HG03460 (cell line): Measurements from ENCODE around the gene THSD7A.
"Not testable (repeated sequence)": the region's sequence is repeated elsewhere in the genome, so short reads cannot be mapped to it uniquely, and the experiment has no call there.

Source experiments
- ATAC-seq: cut with Tn5 transposase; IDR thresholded peaks from one replicate; pipeline ENCODE4 v1.9.1; 2021; ENCODE audit not compliant: unreplicated experiment

THSD7A gene

DNA sequence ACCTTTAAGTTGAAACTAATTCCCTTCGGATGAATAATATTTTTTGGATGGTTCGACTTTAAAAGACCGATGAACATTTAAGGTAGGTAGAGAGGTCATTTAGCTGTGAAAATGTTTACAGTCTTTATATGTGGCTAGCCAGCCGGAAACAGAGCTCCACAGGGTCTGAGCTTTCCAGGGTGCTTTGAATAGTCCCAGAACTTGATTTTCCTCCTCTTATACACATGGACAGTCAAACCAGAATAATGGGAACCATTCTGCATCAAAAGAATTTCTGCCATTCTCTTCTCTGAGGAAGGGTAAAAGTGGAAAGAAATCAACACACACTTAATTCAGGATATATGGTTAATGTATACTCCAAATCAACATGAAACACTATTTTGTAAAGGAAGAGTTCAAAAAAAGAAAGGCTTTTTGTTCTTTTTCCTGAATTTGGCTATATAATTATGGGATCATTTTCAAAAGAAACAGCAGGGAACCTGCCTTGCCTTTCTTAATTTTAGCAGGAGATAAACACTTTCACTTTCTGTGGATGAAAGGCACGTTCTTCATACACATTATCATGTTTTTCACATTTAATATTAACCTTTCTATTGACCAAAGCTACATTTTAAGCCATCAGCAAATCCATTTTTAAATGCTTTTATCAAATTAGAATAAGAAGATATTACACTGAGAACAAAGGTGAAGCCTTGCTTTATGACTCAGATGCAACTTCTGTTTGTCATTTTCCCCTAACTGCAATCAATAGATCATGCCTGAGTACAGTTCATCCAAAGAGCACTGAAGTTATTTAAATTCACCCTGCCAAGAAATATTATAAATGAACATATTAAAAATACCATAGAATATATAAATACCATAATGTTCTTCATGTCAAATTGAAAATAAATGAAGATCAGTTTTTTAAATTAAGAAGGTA, 307.3 kb downstream of the THSD7A start:
- no peak for ATAC-seq

DNA sequence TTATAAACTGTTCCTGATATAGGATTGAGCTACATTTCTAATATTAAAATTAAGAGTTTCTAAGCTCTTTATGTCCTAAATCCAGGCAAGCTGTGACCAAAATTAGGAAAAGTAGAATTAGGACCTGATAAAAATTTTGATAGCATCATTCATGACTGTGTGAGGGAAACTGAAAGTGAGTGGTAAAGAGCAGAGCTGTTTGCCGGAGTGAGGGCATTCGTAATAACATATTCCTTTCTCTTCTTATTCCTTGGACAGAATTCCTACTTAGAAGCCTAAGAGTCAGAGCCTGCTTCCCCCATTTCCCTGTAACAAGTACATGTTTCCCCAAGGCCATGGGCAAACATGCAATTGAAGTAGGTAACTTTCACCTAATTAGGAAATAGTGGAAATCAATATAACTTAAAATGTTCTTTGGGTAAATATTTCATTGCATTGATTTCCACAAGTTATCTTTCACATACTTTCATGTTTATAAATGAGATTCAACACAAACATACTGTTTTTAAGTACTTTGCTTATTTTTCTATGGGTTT, 310.0 kb downstream of the THSD7A start:
- not testable (repeated sequence) for ATAC-seq

DNA sequence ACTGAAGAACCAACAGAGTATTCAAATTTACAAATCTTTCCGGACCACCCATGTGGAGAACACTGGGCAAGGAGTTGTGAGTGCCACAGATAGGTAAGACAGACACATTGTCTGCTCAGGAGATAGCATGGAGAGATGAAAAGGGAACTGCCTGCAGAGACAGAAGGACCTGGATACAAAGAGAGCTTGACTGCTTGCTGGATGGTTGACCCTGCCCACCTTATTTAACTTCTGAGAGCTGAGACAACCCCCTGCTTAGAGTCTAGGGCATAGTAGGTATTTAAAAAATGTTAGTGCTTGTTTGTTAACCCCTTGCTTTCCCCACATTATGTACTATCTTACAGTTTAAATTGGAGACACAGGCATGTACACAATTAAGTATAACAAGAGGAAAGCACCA, 314.1 kb downstream of the THSD7A start:
- no peak for ATAC-seq

DNA sequence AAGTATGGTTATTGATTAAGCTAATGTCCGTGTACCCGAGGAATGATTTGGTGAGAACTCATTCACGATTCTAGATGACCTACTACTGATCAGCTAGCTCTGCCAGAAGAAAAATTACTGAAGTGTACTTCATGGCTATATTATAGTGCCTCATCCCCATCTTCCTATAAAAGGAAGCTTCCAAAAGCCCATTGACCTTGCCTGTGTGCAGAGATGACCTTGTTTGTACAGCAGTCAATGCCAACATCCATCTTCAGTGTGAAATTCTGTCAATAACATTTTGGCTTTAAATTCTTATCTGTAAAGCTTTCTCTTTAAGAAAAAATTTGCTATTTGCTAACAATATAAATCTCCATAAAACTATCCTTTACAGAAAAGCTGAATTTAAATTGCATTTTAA, 315.7 kb downstream of the THSD7A start:
- ATAC-seq, result no peak

DNA sequence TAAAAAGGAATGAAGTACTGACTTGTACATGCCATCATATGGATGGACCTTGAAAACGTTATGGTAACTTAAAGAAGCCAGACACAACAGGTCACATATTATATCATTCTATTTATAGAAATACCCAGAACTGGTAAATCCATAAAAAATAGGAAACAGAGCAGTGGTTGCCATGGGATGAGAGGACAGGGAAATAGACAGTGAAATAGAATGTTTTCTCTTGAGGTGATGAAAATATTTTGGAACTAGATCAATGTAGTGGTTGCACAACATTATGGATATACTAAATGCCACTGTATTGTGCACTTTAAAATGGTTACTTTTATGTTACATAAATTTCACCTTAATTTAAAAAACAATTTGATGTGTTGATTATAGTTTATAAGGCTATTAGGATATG, 318.5 kb downstream of the THSD7A start:
- ATAC-seq, result no peak

DNA sequence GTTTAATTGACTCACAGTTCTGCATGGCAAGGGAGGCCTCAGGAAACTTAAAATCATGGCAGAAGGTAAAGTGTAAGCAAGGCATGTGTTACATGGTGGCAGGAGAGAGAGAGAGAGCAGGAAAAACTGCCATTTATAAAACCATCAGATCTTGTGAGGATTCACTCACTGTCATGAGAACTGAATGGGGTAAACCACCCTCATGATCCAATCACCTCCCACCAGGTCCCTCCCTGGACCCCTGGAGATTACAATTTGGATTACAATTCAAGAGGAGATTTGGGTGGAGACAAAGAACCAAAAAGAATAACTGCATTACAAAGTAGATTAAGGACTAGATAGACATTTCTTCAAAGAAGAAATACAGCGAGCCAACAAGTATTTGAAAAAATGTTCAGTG, 324.1 kb downstream of the THSD7A start:
- ATAC-seq, result no peak

DNA sequence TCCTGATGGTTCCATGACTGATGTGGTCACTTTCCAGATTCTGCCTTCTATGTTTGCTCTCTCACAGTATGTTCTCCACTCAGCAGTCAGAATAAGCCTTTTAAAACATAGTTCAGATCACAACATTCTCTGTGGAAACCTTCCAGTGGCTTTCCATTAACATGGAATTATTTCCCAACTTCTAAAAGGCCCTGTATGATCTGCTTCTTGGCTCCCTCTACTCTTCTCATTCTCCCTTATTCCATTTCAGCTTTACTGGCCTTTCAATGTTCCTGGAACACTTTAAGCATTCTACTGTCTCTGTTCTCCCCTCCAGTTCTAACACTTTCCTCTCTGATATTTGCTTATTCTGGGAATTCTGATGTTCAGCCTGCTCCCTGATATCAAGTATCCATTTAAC, 325.6 kb downstream of the THSD7A start:
- no peak for ATAC-seq

DNA sequence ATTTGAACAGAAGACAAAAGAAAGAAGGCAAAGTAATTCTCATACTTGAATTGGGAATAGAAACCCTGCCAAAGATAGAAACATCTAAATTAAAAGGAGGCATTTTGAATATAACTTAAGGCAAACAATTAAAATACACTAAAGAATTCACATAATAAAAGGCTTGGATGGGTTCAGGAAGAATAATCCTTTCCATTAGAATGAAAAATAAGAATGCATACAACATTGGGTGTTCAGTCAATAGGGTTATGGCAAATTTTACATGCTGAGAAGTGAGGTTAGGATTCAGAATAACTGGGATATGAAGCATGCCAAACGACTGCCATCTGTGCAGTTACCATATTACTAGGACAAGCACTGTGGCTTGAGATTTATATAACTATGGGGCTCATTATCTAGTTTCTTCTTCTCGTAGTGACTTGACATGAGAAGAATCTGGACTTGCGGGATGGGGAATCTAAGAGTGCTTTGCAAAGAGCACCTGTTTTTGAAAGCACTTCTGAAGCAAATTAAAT, 326.5 kb downstream of the THSD7A start:
- ATAC-seq, result no peak

DNA sequence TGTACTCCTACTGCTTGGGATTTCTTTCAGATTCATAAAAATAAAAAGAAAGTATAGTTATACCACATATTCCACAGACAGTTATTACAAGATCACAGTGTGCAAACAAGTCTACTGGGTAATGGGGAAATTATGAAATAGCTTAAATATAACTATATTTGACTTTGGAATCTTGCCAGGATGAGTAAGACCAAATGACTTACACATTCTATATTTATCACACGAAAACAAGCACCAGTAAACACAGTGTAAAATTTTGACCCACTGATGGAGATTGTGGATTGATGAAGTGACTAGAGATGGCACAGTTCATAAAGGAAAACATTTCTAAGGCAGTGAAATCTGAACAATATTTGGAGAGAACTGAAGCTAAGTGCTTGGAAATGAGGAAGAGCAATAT, 339.7 kb downstream of the THSD7A start:
- no peak for ATAC-seq

DNA sequence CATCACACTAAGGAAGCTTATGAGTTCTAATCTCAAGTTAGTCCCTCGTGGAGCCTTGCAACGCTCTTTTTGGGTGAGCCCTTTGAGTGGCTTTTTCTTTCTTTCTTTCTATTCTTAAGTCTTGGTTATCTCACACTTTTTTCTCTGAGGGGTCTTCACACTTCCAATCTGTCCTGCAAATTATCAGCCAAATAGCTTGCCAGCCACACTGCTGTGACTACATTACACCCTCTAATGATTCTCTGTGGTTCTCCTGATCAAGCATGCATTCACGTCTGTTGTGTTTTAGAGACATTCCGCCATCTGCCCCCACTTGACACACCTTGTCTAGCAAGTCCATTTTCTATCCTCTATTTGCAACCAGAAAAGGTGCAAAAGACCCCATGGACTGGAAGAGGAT, 340.2 kb downstream of the THSD7A start:
- ATAC-seq, result no peak

DNA sequence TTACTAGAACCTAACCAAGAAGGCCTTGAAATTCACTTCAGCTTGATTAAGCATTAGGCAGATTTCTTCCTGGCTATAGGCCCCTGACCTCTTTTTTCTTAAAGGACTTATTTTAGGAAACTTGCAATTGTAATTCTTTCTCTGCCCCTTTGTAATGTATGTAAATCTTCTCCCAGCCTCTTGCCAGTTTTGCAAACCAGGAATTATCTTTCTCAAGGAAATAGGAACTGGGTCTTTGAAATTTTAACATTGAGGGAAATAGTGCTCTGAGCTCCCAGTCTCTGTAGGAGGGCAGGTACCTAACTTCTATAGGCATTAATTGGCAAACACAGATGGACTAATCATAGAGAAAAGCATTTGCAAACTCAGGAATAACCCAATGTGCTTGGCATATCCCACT, 342.7 kb downstream of the THSD7A start:
- no peak for ATAC-seq

DNA sequence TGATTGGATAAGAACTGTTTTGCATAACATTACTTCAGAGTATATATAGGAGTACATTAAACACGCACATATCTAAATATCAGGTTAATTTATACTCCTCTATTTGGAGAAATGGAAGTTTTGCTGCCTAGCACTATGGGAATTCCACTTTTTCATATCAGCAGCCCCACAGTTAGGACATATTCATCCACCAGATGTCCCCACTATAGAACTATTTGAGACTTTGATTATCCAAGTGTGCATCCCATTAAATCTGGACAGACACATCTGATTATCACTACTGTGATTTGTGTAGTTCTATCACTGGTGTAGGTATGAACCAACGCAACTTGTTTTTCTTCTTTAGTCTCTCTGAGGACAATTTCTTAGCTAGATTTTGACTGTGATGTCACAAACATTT, 345.7 kb downstream of the THSD7A start:
- no peak for ATAC-seq

DNA sequence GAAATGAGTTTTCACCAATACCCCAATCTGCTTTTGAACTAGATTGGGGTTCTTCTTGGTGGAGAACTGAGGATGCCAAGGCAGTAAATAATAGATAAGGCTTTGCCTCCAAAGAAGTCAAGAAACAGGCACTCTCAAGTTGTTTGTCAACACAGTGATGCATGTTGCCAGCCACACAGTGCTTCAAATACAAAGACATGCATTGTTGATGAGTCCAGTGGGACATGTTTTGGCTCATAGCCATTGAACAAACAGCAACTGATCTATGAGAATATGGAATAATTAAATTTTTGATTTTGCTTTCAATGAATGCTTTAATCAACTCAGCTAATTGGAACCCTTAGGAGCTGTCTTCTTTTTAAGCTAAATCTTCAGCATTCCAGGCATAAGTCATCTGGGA, 346.4 kb downstream of the THSD7A start:
- ATAC-seq, result no peak

DNA sequence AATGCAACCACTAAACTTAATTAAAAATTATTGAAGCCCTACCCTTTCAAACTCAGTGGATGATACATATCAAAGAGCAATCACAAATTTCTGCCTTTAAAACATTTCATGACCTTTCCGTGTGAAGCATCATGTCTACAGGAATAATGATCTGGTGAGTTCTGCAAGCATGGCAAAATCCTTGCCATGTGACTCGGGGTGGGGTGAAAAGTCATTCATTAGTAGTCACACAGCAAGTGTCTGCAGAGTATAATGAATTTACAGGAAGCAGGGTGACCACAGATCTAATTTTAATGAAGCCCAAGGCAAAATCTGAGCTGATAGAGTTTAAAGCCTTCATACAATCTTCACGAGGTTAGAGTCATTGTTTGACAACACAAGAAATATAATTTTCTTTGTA, 351.9 kb downstream of the THSD7A start:
- ATAC-seq, result no peak

DNA sequence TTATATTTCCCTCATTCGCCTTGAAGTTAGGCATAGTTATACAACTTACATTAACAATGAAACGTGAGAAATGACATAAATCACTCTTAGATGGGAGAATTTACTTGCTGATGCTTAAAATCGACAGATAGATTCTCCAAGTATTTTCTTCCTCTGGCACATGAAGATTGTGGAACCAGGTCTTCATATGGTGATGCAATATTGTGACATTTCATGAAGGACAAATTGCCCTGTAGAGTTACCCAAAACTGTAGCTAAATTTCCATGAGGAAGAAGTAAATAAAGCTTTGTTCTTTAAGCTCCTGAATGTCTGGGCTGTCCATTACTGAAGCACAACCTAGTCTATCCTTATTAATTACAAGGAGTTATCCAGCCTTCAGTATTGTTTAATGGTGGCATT, 353.1 kb downstream of the THSD7A start:
- no peak for ATAC-seq

DNA sequence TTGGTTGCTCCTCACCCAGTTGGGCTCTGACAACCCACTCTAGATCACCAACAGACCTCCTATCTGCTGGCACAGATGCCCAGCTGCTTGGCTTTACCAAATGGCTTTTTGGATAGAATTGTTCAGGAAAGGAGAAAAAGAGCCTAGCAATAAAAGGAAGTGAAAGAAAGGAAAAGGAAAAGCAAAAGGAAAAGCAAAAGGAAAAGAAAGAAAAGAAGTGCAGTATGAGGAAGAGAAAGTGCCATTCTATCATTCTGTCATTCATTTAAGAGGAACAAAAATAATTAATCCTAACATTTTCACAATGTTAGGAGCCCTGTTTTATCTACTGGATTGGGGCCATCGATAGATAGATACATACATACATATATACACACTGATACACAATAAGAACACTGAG, 353.6 kb downstream of the THSD7A start:
- no peak for ATAC-seq

DNA sequence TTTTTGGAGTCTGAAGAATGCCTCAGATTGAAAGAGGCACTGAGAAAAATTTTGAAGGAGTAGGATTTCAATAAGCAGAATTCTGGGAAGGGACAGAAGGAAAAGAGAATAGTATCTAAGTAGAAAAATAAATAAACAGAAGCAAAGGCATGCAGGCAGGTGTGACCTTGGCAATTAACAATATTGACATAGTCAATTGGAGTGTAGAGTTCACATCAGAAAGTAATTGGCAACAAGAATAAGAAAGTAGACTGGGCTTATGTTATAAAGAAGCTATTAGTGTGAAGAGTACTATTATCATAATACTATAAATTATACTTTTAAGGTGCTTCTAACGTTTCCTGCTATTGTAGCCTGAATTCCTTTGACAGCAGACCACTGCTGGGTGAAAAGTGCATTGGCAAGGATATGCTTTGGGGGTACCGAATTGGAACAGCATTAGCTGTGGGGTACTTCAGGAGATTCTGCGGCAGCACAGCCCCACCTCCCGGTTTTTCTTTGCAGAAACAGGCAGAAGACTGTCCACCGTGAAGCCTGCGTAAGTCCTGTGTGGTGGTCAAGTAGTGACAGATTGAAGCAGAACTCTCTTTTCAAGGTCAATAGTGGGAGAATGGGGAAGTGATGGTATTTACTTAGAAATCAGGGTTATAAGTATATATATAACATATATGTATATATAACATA, 357.0 kb downstream of the THSD7A start:
- ATAC-seq, result no peak

DNA sequence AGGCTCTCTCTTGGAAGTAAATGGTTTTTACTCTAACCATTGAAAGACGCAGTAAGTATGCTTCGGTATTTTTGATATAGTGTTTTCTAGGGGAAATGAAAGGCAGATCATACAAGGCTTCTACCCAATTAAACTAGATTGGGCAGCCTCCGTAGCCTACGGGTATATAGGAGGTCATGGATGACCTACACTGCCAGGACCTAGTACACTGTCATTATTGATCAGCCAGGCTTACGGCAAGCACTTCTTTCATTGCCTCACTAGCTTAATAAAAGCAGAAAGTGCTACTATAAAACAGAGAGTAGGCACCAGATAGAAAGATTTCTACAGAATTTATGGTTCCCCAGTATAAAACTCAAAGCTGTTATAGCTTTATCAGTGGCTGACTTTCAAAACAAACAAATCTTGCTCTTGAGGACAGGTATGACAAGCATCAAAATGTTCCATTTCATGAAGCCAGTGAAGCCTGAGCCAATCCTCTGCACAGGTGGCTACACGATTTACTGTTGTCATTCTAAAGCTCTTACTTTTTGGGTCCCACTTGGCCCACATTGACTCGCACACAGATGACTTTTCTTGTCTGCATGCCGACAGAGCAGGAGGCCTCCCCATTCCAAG, 358.1 kb downstream of the THSD7A start:
- ATAC-seq, result no peak

DNA sequence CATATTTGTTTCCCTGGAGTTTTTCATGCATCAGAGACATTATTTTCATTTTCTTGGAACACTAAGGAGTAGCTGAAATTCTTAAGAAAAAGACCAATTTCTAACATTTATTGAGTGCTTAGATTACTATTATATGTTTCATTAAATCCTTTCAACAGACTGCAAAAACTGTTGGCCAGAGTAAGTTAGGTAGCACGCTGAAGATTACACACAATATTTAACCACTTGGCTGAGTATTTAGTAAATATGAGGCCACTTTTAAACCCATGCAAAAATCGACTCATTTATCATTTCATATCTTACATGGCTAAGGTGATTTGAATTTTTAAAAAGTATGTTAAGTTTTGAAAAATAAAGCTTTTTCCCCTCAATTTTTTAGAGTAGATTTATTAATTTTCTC, 358.8 kb downstream of the THSD7A start:
- no peak for ATAC-seq

DNA sequence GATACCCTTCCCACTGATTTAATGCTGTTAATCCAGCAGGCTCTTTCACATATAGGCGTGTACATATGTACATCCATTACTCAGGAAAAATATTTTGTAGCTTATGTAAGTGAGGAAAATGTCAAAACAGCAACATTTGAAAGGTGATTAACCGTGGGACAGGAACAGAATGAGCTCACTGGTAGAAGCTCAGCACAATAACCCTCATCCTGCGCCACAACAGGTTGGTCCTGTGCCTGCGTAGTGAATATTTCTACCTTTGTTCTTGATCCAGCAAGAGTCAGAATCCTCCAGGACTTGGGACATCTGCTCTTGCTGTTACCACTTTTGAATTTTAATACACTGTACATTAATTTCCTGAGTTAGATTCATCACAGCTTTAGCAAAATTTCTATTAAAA, 359.4 kb downstream of the THSD7A start:
- no peak for ATAC-seq

DNA sequence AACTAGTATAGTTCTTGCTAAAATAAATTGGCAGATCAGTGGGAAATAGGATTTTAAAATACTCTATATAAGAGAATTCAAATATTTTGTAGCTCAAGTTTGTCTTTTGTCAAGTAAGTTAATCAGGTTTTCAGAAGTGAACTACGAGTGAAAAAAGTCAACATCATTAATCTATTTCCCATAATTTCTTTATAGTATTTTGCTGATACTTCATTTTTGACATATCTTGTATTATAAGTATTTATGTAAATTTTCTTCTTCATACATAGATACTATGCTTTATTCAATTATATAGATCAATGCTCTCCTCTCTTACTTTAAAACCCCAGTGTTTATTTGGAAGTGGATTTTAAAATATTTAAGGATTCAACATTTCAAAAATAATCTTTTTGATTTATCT, 360.7 kb downstream of the THSD7A start:
- ATAC-seq, result no peak
